Skin of body (tissue), 2 donors: ENCODE results near the gene CD9. TPM values are rescaled to one million over a fixed set of nuclear protein-coding genes. Genes with fewer than 3 reads are reported as not detected.

Experiments used
- small RNA-seq: library from RNA; depleted of rRNA; stranded (forward); fragments of <200 nt; gene quantifications from one replicate; pipeline ENCODE3, GENCODE V24; 2014; ENCODE audit warnings: low replicate concordance
- total RNA-seq: library from RNA; depleted of rRNA; stranded (reverse); fragments of >200 nt; gene quantifications from one replicate; pipeline ENCODE4 v1.2.3, GENCODE V29; 2014

Gene CD9
- total RNA-seq, 1 donor from 2014 or later: 297 TPM

Small RNA genes within 50 kb of the gene (small RNA-seq; reads per million reads assigned to genes)
- gene ATP5MFP5: not detected
- not detected for gene RF00019

Other genes starting within 250 kb of the CD9 start
- gene VWF, start 75.7 kb upstream of the CD9 start, total RNA-seq: 51.8 TPM
- 5.4 TPM for gene PLEKHG6, start 110.3 kb downstream of the CD9 start, total RNA-seq
- gene TNFRSF1A, start 141.7 kb downstream of the CD9 start, total RNA-seq: 69.2 TPM
- 10.2 TPM for gene SCNN1A, start 175.2 kb downstream of the CD9 start, total RNA-seq
- 28.2 TPM for gene LTBR, start 183.8 kb downstream of the CD9 start, total RNA-seq
- 0.20 TPM for gene CD27, start 244.6 kb downstream of the CD9 start, total RNA-seq